Stimulated activated CD4-positive, alpha-beta T cell treated with anti-CD3 and anti-CD28 coated beads, Interleukin-1b, Interleukin-23, amount 100 ng/mL, for 48 hours (primary cell): ENCODE results near the gene PEX12.
"Not testable (repeated sequence)": the region's sequence is repeated elsewhere in the genome, so short reads cannot be mapped to it uniquely, and the experiment has no call there.

Experiments used
- DNase-seq: peaks from one replicate; pipeline ENCODE4 v3.0.0-alpha.2; 2020

PEX12 gene

GRCh38 chr17:35577830-35578196 lies 558 bp downstream of the PEX12 start:
- DNase-seq: no peak

DNA sequence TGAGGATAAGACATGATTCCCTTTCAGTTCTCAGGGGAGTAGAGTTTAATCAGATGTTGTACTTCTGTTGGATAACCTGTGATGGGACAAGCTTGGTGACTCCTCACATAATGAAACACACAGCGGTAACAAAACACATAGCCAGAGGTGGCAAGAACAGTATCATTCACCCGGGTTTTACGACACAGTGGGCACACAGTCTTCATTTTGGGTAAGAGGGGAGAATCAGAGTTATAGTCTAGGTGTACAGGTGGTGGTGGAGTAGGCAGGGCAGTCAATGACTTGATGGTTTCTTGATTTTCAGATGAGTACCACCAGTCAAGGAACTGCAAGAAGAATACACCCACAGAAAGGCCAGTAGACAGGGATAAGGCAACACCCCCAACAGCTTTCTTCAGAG lies 2.6 kb downstream of the PEX12 start:
- DNase-seq: no peak

DNA sequence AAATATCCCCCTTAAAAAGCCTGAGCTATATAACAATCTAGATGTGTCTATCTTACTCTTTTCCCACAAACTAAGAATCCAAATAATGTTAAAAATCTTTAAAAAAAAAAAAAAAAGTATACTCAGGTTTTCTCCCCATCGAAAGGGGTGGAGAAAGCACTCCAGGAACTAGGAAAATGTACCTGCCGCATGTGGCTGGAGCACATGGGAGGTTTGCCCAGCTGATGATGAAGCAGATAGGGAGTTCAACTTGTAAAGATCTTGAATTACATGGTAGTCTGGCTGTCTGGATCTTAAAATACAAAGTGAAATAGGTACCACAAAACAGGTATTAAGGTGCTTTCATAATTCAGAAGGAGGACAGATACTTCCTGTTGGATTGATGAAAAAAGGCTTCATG lies 9.0 kb downstream of the PEX12 start:
- no peak for DNase-seq

DNA sequence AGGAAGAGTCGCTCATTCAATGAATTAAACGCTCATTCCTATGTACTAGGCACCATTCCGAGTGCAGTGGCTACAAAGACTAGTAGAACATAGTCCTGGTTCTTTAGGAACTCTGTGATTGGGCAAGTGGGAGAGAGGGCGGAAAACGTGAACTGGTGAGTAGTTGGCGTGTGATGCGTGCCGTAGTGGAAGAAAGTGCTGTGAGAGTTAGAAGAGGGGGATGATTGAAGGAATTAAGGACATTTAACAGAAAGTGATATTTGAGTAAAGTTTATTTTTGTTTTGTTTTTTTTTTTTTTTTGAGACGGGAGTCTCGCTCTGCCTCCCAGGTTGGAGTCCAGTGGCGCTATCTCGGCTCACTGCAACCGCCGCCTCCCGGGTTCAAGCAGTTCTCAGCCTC lies 9.8 kb downstream of the PEX12 start:
- peak; percentile 59 for DNase-seq

- DNase-seq: no peak
These were observed 11.4 kb downstream of the PEX12 start for GRCh38 chr17:35566968-35567367.

GRCh38 chr17:35563181-35563580 lies 15.2 kb downstream of the PEX12 start:
- not testable (repeated sequence) for DNase-seq

GRCh38 chr17:35560703-35561102 lies 17.7 kb downstream of the PEX12 start, which contains the start of gene SLFN14:
TSS of gene SLFN14 (minus strand) at chr17:35560819. CDS start at chr17:35558062, 2,757 bp downstream.
- no peak for DNase-seq

DNA sequence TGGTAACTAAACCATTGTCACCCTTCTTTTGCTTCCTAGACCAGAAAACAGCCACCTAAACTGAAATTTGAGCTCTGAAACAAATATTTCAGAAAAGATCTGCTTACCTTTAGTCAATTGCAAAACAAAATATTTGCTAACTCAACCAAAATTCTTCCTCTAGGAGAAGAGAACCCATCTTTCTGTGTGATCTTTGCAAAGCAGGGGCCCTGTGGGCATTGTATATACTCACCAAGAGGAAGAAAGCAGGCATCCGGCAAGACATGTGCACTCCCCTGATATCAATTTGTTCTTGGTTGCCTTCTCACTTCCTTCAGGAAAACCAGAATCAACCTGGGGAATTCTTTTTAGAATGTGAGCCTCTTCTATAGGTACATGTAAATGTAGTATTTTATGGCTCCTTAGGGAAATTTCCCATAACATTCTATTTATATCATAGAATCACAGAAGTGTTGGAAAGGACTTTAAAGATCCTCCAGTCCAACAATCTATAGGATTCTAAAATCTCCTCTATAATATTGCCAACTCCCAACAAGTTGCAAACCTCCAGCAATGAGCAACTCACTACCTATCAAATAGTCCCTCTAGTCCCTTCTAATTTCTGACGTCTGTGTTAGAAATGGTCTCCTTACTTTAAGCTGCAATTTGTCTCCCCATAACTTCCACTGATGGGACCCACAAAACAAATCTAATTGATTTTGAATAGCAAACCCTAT lies 18.7 kb downstream of the PEX12 start:
- no peak for DNase-seq

GRCh38 chr17:35557353-35557752 lies 21.0 kb downstream of the PEX12 start:
- no peak for DNase-seq

- no peak for DNase-seq
These were observed 22.7 kb downstream of the PEX12 start for GRCh38 chr17:35555691-35556090.

DNA sequence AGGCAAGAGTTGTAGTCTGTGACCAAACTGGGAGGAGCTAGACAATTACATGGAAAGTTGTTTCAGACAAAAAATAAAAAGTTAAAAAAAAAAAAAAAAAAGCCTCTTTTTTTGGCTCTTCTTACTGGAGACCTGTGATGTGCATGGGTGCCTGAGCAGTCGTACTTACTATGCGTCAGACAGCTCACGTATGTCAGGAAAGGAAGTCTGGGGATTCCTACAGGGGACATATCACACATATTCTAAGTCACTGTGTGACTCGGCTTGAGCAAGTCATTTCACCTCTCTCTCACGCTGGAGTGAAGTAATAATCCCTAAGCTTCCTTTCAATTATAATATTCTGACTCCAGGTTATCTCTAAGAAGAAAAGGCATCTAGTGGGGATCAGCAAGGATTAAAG lies 23.7 kb downstream of the PEX12 start:
- DNase-seq: peak; percentile 55

- no peak for DNase-seq
These were observed 25.1 kb downstream of the PEX12 start for GRCh38 chr17:35553310-35553709.

DNA sequence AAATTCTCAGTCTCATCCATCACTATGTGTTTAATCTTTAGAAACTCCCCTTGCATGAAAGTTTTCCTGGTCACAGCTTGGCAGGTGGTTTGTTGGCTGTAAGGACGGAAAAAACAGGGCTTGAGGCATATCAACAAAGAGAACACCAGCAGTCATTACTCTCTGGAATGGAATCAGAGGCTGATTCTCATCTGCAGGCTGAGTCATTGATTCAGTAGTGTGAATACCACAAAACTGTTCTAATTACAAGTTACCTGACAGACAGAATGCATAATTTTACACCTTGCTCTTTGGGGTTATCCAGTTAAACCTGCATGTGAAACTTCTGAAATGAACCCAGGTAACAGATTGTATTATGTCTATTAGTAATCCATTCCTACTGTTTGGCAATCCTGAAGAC lies 29.4 kb downstream of the PEX12 start:
- DNase-seq: no peak

GRCh38 chr17:35548208-35548810 lies 30.1 kb downstream of the PEX12 start:
- DNase-seq: no peak

- DNase-seq: no peak
These were observed 31.9 kb downstream of the PEX12 start for GRCh38 chr17:35546487-35546886.

- no peak for DNase-seq
These were observed 33.2 kb downstream of the PEX12 start for GRCh38 chr17:35545150-35545549.

DNA sequence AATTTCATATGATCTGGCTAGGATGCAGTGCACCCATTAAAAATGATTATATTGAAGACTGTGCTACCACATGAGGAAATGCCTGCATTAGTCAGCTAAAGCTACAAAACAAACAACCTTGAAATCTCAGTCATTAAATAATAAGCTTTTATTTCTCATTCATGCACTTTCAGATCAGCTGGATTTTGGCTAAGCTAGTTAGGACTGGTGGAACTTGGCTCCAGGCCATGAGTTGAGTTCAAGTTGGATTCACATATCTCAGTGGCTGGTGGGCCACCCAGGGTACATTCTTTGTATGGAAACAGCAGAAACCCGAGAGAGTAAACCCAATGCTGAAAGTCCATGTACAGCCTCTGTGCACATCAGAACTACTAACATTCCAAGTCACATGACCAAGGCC lies 34.5 kb downstream of the PEX12 start:
- DNase-seq: no peak

GRCh38 chr17:35542990-35543389 lies 35.4 kb downstream of the PEX12 start:
- no peak for DNase-seq

- DNase-seq: no peak
These were observed 36.9 kb downstream of the PEX12 start for GRCh38 chr17:35541434-35541833.

GRCh38 chr17:35540589-35541404 lies 37.6 kb downstream of the PEX12 start:
- DNase-seq: peak; percentile 48

GRCh38 chr17:35539659-35540026 lies 38.7 kb downstream of the PEX12 start:
- no peak for DNase-seq

DNA sequence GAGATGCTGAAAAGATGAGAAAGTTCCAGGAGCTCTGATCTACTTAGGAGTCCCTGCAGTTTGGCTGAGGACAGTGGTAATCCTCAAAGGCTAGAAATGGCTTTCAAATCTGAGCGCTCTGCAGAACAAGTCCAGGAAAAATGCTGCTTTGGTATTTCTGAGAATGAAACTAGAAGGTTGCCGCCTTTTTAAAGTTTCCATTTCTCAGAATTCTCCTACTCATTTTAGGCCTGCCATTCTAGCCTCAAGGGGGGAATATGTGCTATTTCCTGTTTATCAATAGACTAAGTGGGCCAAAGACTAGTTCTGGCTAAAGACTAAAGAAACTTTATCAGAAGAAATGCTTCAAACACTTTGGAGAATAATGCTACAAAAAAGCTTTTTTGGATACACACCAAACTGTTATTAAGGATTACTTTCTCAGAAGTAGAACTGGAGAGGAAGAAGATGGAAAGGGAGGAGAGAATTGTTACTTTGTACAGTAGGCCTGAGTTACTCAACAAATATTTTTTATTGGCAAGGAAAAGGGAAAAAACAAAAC lies 40.7 kb downstream of the PEX12 start, which contains the start of gene SLFN12L:
TSS of gene SLFN12L (minus strand) at position 78 of the 541 bp plus-strand sequence. CDS start 15,314 bp downstream, outside the sequence.
- peak; percentile 16 for DNase-seq

GRCh38 chr17:35536664-35537171 lies 41.7 kb downstream of the PEX12 start:
- DNase-seq: peak; percentile 49
